Activated naive CD8-positive, alpha-beta T cell (primary cell): Measurements from ENCODE around the gene C5orf34.
A peak's percentile ranks its signal among the peaks of the same experiment; 100 is the strongest.
"Not testable (repeated sequence)": the region's sequence is repeated elsewhere in the genome, so short reads cannot be mapped to it uniquely, and the experiment has no call there.

ENCODE experiments used
- H3K27ac Mint-ChIP-seq: one replicate; pipeline ENCODE4 v1.8.0; 2021; ENCODE audit warnings: mixed read lengths
- H3K27me3 Mint-ChIP-seq: one replicate; pipeline ENCODE4 v1.8.0; 2021; ENCODE audit warnings: mixed read lengths
- H3K36me3 Mint-ChIP-seq: one replicate; pipeline ENCODE4 v1.8.0; 2021; ENCODE audit warnings: mixed read lengths
- H3K4me1 Mint-ChIP-seq: one replicate; pipeline ENCODE4 v1.8.0; 2021; ENCODE audit warnings: low read depth, mixed read lengths
- H3K4me3 Mint-ChIP-seq: one replicate; pipeline ENCODE4 v1.8.0; 2021; ENCODE audit warnings: mild to moderate bottlenecking, mixed read lengths
- H3K9me3 Mint-ChIP-seq: one replicate; pipeline ENCODE4 v1.8.0; 2021; ENCODE audit warnings: low read depth, mixed read lengths

C5orf34 gene

DNA sequence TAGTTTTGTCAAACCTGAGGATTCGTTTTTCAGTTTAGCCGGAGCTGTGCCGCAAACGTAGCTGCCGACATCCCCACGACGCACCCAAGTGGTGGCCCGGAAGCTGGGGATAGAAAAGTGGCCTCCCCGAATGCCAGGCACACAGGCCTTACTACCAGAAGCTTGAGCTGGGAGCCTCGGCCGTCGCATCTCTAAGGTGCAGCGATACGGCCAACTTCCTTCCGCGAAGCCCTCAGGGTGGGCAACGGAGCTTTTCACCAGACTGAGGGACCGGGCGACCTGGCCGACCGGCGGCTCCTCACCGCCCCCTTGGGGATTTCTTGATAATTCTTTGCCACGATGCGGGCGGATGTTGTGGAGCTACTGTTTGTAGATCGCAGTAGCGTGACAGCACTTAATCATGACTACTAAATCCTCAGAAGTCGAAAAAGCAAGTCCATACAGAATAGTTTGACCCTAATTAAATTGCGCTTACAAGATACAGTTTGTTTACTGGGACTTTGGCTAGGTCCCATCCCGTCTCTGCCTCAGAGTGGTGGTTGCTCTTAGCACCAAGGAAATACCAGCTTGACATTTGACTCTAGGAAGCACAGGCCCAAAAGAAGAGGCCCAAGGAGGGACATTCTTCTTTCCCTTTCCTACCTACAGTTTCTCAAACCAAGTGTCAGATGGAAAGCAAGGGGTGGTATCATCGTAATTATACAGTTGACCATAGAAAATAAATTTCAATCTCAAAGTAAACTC, 30.7 kb downstream of the C5orf34 start:
- peaks cover 51% of the 10 kb centered on the region for H3K4me1 Mint-ChIP-seq
- peak overlapping the region; percentile 99 for H3K4me3 Mint-ChIP-seq
- peak overlapping the region; percentile 100 for H3K27ac Mint-ChIP-seq
- no peaks in the 10 kb centered on the region for H3K9me3 Mint-ChIP-seq
- H3K36me3 Mint-ChIP-seq = peaks cover 9% of the 10 kb centered on the region
- no peaks in the 10 kb centered on the region for H3K27me3 Mint-ChIP-seq

DNA sequence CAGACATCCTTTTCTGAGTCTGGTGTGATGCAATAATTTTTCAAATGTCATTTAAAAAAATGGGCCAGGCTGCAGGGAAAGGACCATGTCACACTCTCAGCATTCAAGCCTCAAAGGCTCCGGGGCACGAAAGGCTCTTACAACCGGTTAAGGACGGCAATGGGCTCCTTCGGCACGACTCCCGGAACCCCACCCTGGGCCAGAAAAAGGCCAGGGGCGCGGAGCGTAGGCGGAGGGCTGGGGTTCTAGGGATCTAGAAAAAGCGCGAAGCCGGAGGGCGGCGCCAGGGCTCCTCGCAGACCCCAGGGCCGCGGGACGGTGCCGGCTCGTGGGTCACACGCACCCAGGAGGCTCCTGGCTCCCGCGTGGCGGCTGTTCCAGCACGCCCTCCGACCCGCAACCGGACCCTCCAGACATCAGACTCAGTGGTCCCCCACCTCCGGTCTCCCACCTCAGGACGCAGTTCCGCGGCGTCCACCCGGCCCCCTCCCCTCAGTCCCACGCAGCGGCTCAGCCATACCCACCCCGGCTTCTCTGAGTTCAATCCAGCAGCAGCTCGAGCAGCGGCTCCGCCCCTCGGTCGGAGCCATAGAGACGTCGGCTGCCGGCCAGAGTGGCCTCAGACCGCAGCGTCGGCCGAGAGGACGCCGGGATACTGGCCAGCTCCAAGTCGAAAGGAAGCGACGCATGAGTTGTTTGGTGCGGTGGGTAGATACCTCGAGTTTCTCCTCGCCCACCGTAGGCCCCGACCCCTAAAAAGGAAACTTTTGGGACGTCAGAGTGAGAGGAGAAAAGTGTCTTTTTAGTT, 31.4 kb downstream of the C5orf34 start, which contains the start of gene TMEM267:
Gene TMEM267 (minus strand): TSS at position 568 of the 808 bp plus-strand sequence. CDS start 29,896 bp downstream, outside the sequence.
- Mint-ChIP-seq H3K27ac (peak within 1 kb of the TSS; percentile 100), H3K4me1 (peaks cover 54% of the 10 kb centered on the region), H3K36me3 (peaks cover 5% of the 10 kb centered on the region), H3K9me3 (no peaks in the 10 kb centered on the region), H3K27me3 (no peaks in the 10 kb centered on the region), H3K4me3 (peak within 1 kb of the TSS; percentile 99)

DNA sequence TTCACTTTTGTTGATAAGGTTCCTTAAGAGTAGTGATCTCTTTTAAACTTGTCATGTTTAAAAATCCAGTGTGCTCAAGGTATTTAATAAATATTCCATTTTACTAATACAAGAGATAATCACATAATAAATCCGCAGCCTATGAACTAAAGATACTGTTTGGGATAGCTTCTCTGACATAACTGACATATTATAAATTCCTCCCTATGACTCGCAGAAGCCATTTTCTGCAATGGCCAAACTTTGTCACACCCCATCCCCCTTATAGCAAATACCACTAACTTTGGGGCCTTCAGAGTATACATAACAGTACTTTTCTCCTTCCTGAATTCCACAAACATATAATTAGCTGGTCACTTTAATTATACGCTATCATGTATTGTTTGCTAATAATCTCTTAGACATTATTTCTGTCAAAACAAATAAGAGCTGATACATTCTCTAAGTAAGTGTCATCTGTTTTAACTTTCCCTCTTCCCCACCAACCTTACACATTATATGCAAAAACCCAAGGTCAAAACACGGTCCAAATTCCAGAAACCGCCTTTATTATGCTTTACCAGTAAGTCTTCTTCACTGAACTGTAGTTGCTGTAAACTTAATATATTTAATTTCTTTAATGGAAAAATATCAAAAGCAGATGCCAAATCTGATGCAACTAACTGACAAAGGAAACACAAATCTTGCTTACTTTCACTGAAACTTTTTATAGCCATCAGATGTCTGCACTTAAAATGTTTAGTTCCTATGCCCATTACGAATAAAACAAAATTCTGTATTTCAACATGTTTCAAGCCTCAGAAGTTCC, 32.3 kb downstream of the C5orf34 start:
- Mint-ChIP-seq H3K27me3 (no peaks in the 10 kb centered on the region), H3K27ac (peak overlapping the region; percentile 100), H3K36me3 (peaks cover 4% of the 10 kb centered on the region), H3K4me1 (peaks cover 56% of the 10 kb centered on the region), H3K9me3 (no peaks in the 10 kb centered on the region), H3K4me3 (peak overlapping the region; percentile 99)

DNA sequence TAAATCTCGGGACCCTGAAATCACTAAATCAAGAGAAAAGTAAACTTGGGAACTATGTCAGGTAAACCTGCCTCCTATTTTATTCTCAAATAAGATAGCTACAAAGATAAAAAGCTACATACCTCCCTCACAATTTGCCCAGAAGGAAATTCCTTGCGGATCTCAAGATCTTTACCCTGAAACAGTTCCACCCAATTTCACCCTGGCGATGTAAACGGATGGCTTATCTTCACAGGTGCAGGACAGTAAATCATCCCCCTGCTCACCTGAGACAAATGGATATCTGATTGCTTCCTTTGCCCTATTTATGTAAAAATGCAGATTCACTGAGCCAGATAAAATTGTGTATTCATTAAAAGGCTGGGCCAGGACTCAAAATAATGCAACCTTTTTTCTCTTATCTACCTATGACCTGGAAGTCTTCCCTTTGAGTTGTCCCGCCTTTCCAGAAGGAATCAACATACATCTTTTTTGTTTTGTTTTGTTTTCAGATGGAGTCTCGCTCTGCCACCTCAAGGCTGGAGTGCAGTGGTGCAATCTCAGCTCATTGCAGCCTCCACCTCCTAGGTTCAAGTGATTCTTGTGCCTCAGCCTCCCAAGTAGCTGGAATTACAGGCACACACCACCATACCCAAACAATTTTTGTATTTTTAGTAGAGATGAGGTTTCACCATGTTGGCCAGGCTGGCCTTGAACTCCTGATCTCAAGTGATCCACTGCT, 45.1 kb downstream of the C5orf34 start:
- Mint-ChIP-seq H3K27me3 (no peaks in the 10 kb centered on the region), H3K36me3 (peaks cover 47% of the 10 kb centered on the region), H3K9me3 (peaks cover 20% of the 10 kb centered on the region), H3K27ac (no peak overlapping the region), H3K4me1 (peaks cover 25% of the 10 kb centered on the region), H3K4me3 (no peak overlapping the region)

DNA sequence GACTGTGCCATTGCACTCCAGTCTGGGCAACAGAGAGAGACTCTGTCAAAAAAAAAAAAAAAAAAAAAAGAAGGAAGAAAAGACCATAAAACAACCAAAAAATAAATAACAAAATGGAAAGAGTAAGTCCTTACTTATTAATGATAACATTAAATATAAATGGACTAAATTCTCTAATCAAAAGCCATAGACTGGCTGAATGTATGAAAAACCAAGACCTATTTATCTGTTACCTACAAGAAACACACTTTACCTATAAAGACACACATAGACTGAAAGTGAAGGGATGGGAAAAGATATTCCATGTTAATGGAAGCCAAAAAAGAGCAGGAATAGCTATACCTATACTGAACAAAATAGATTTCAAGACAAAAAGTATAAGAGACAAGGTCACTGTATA, 47.8 kb downstream of the C5orf34 start:
- no peak overlapping the region for H3K4me3 Mint-ChIP-seq

DNA sequence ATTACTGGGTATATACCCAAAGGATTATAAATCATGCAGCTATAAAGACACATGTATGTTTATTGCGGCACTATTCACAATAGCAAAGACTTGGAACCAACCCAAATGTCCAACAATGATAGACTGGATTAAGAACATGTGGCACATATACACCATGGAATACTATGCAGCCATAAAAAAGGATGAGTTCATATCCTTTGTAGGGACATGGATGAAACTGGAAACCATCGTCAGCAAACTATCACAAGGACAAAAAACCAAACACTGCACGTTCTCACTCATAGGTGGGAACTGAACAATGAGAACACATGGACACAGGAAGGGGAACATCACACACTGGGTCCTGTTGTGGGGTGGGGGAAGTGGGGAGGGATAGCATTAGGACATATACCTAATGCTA, 49.5 kb downstream of the C5orf34 start:
- peaks cover 39% of the 10 kb centered on the region for H3K36me3 Mint-ChIP-seq
- H3K27ac Mint-ChIP-seq, H3K27me3 Mint-ChIP-seq, H3K4me1 Mint-ChIP-seq, H3K4me3 Mint-ChIP-seq: not testable (repeated sequence)
- peaks cover 14% of the 10 kb centered on the region for H3K9me3 Mint-ChIP-seq

More for the DNA sequence above, 47.8 kb downstream of the C5orf34 start:
- Mint-ChIP-seq H3K4me1 (peaks cover 14% of the 10 kb centered on the region), H3K9me3 (peaks cover 20% of the 10 kb centered on the region), H3K36me3 (peaks cover 46% of the 10 kb centered on the region), H3K27me3 (no peaks in the 10 kb centered on the region), H3K27ac (no peak overlapping the region)

DNA sequence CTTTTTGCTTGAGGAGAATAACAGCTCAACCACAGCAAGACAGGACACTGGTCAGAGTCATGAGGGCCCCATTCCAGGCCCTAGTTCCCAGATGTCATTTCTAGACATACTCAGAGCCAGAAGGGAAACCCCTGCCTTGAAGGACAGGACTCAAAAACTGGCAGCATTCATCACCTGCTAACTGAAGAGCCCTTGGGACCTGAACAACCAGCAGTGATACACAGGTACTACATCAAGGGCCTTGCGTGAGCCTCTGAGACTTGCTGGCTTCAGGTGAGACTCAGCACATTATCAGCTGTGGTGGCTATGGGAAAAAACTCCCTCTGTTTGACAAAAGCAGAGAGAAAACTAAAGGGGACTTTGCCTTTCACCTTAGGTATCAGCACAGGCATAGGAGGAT, 53.9 kb downstream of the C5orf34 start:
- Mint-ChIP-seq H3K27ac (no peak overlapping the region), H3K27me3 (no peaks in the 10 kb centered on the region), H3K36me3 (peaks cover 27% of the 10 kb centered on the region), H3K4me3 (no peak overlapping the region), H3K9me3 (peaks cover 10% of the 10 kb centered on the region), H3K4me1 (peaks cover 6% of the 10 kb centered on the region)

DNA sequence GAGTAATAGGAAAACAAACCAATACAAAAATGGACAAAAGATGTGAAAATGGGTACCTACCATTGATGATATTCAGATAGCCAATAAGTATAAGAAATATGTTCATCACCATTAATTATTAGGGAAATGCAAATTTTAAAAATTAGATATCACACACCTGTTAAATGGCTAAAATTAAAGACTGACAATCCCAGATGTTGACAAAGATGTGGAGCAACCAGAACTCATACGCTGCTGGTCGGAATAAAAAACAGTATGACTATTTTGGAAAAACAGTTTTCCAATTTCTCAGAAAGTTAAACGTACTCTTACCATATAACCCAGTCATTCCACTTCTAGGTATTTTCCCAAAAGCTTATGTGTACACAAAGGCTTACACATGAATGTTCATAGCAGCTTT, 58.4 kb downstream of the C5orf34 start:
- H3K9me3 Mint-ChIP-seq = peaks cover 10% of the 10 kb centered on the region
- peaks cover 1% of the 10 kb centered on the region for H3K4me1 Mint-ChIP-seq
- H3K36me3 Mint-ChIP-seq = peaks cover 33% of the 10 kb centered on the region
- H3K27me3 Mint-ChIP-seq = no peaks in the 10 kb centered on the region
- H3K4me3 Mint-ChIP-seq = no peak overlapping the region
- H3K27ac Mint-ChIP-seq = no peak overlapping the region

DNA sequence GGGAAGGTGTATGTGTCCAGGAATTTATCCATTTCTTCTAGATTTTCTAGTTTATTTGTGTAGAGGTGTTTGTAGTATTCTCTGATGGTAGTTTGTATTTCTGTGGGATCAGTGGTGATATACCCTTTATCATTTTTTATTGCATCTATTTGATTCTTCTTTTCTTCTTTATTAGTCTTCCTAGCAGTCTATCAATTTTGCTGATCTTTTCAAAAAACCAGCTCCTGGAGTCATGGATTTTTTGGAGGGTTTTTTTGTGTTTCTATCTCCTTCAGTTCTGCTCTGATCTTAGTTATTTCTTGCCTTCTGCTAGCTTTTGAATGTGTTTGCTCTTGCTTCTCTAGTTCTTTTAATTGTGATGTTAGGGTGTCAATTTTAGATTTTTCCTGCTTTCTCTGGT, 73.4 kb downstream of the C5orf34 start:
- Mint-ChIP-seq H3K36me3 (peaks cover 18% of the 10 kb centered on the region), H3K9me3 (peaks cover 23% of the 10 kb centered on the region)
- not testable (repeated sequence) for H3K4me1 Mint-ChIP-seq, H3K27me3 Mint-ChIP-seq, H3K27ac Mint-ChIP-seq, H3K4me3 Mint-ChIP-seq

DNA sequence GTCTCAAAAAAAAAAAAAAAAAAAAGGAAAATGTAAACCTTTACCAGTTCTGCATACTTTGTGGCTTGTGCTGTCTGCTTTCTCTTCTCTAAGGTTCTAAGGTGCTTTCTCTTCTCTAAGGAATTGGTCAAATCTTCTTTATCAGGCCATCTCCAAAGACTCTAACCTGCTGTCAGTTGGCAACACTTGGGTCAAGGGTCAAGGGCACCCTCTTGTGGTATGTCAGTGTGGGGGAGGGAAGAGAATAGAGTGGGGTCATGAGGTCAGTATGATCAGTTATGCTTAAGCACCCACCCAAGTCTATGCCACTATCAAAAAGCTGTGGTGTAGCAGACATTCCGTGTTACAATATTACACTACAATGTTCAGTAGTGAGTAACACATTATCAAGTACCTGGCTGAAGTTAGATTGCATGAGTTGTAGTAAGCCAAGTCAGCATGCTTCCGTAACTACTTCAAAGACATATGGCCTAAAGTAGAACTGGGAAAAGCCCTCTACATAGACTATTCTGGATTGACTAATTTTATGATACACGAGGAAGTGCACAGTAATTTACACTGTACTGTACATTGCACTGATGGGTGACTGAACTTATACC, 77.8 kb downstream of the C5orf34 start:
- no peaks in the 10 kb centered on the region for H3K4me1 Mint-ChIP-seq
- no peaks in the 10 kb centered on the region for H3K27me3 Mint-ChIP-seq
- H3K27ac Mint-ChIP-seq = no peak overlapping the region
- H3K9me3 Mint-ChIP-seq = peaks cover 14% of the 10 kb centered on the region
- H3K36me3 Mint-ChIP-seq = peaks cover 3% of the 10 kb centered on the region
- H3K4me3 Mint-ChIP-seq = no peak overlapping the region
